GM18868 (cell line): ENCODE data around the gene ANO8.

ENCODE experiments used
- ATAC-seq: cut with Tn5 transposase; IDR thresholded peaks from one replicate; pipeline ENCODE4 v1.9.1; 2021; ENCODE audit warnings: mild to moderate bottlenecking, moderate library complexity; ENCODE audit not compliant: unreplicated experiment

Gene ANO8

DNA sequence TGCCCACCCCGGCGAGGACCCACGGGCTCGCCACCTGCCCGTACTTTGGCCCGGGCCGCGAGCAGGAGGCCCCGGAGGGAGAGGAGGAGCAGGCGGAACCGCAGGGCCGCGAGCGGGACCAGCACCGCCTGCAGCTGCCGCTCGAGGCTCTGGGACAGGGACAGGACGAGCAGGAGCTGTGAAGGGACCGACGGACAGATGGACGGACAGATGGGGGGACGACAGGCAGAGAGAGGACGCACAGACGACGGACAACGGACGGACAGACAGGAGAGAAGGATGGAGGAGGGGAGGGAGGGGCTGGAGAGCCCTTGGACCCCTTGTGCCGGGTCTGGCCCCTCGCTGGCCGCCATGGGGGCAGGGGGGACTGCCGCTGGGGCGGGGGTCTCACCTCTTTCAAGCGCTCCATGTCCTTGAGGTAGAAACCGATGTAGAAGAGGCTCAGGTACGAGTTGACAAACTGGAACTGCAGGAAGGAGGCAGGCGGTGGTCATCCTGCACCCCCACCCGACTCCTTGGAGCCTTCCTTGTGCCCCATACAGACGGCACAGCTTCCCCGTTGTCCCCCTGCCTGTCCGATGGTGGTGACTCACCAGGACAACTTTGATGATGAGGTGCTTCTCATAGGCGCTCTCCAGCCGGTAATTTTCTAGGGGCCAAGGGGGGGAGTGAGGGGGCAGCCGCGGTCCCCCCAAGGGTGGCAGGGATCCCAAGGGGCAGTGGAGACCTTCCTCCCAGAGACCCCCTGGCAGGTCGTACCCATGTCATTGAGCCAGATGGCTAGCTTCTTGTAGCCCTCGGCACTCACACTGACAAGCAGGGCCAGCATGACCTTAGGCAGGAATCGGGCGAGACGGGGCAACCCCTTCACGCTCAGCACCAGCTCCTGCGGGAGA, 5.0 kb downstream of the ANO8 start:
- ATAC-seq = no peak

DNA sequence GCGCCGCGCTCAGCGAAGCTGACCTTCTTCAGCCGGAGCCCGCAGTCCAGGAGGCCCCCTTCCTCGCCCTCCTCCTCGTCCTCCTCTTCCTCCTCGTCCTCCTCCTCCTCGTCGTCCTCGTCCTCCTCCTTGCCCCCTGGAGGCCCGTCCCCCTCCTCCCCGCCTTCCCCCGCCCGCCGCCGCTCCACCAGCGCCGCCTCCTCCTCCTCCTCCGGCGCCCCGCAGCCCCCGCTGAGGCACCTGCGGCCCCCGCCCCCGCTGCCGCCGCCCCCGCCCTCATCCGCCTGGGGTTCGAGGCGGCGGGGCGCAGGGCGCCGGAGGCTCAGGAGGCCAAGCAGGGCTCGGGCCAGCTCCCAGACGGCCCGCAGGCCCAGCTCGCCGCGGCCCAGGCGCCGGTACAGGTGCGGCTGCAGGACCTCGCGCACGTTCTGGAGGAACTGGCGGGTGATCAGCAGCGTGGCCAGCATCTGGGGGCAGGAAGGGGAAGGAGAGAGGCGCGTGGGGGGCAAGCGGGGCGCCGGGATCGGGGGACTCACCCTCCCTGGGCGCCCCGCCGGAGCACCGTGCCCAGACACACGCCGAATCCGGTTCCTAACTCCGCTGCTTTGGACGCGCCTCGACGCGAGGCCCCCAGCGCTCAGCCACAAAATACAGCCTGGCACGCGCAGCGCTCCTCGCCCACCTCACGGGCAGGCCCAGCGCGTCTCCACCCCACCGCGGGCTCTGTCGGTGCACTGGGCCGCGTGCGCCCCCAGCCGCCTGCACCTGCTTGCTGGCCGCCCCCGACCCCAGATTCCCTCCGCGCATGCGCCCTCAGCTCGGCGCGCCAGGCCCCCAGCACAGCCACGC, 5.9 kb downstream of the ANO8 start:
- ATAC-seq = no peak

DNA sequence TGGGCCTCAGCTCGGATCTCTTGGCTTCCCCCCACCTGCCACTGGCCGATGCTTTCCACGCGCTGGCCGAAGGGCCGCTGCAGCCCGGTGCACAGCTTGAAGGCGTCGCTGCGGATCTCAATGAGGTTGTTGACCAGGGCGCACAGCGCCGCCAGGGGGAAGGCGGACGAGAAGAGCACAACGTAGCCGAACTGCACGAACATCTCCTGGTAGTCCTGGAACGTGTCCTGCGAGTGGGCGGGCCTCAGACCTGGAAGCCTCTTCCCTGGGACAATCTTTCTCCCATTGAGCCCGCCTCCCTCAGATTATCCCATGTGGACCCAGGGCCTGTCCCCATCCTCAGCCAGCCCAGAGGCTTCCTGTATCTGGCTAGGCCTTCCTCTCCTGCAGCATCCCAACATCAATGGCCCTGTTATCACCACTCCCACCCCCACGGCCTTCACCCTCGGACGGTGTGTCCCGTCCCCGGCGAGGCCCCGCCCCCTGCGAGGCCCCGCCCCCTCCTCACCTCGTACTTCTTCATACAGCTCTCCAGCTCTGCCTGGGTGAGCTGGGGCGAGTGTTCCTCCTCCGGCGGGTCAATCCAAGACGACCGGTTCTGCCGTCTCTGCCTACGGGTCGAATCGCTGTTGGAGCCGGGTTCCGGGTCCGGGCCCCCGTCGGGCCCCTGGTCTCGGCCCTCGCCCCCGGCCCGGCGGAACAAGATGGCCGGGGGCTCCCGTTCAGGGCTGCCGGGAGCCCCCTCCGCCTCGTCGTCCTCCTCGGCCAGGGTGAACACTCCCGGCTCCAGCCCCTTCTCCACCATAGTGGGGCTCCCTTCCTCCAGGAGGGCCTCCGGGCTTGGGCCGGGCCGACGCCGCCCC, 6.8 kb downstream of the ANO8 start:
- no peak for ATAC-seq

DNA sequence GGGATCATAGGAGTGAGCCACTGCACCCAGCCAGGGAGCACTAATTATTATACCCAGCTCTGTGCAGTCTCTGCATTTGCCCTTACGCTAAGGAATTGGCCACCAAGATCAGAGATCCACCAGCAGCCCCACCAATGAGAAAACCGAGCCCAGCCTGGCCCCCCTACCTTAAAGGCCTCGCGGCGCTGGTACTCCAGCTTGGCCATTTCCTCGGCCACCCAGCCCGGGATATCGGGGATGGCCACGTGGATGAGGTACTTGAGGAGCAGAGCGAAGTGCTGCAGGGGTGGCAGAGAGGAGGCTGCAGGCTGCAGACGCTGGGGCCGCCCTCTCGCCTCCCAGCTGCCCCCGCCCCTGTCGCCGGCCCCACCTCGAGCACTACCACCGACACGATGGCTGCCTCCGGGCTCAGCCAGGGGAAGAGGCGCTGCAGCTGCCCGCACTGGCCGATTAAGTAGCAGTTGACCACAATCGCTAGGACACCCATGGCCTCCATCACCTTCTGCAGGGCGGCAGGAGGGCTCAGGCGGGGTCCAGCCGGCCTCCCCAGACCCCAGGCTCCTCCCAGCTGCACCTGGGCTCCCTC, 7.5 kb downstream of the ANO8 start:
- no peak for ATAC-seq

DNA sequence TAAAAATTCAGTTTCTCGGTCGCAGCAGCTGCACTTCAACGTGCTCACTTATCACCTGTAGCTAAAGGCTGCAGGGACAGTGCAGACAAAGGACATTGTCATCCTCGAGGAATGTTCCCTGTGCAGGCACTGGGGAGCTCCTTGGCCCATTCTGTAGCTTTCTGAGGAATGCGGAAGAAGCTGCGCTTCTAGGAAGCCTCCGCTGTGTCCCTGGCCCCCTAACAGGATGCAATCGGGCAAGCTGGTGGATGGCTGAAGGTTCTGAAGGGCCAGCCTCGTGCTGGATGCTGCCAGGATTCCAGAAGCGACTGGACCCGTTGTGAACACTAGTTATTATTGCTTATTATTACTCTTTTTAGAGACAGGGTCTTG, 8.1 kb downstream of the ANO8 start:
- no peak for ATAC-seq

DNA sequence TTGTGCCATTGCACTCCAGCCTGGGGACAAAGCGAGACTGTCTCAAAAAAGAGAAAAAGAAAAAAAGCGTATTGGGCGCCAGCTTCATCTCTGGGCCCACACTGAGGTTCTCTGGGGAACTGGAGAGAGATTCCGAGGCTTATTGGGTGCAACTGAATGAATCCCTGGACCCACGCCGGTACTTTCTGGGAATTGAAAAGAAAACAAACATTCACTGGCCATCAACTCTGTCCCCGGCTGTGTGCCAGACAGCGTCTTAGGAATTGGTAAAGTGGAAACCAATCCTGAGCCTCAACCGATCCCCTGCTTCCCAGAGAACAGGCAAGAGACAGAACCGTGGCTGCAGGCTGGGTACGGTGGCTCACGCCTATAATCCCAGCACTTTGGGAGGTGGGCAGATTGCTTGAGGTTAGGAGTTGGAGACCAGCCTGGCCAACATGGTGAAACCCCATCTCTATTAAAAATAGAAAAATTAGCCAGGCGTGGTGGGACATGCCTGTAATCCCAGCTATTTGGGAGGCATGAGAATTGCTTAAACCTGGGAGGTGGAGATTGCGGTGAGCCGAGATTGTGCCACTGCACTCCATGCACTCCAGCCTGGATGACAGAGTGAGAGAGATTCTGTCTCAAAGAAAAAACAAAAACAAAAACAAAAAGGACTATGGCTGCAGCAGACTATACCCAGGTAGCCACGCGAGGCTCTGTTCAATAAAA, 8.6 kb downstream of the ANO8 start:
- no peak for ATAC-seq

DNA sequence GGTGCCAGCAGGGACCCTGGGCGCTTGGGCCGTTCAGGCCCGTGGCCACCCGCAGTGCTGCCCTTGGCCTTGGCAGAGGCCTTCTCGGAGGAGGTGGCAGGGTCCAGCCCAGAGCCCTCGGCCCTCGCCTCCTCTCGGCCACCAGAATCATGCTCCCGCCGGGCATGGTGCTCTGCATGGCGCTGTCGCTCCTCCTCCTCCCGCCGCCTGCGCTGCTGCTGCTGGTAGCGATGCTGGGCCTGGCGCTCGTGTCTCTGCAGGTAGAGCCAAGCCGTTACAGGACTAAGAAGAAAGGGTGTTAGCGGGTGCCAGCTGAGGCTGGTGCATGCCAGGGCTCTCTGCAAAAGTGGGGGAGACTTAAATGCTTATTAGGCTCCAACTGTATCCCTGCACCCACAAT, 9.5 kb downstream of the ANO8 start:
- no peak for ATAC-seq

DNA sequence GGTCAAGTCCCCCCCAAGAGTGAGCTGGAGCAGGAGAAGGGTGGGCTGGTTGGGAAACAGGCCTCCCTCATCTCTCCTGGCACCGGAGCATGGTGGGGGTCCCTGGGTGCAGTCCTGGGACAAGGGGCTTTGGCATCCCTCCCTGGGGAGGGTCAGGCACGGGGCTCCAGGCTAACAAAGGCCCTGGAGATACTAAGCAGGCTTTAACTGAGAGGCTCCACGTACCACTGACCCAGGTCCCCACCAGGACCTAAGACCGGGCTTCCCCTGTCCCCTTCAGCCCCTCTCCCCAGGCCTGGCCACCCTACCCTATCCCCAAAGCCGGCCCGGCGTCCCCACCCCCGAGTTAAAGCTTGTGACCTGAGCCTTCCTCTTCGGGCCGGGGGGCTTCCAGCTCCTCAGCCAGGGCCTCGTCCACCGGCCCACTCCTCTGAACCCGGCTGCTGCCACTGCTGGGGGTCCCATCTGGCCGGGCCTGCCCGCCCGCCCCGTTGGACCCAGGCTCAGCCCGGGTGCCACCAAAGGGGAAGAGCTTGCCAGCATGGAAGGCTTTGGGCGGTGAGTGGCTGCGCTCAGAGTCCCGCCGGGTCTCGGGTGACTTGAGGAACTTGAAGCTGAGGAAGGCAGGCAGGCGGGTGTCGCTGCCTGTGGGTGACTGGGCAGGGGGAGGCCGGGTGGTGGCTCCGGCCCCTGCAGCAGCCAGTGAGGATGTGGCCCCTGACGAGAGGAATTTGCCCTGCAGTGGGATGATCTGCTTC, 10.1 kb downstream of the ANO8 start:
- no peak for ATAC-seq

DNA sequence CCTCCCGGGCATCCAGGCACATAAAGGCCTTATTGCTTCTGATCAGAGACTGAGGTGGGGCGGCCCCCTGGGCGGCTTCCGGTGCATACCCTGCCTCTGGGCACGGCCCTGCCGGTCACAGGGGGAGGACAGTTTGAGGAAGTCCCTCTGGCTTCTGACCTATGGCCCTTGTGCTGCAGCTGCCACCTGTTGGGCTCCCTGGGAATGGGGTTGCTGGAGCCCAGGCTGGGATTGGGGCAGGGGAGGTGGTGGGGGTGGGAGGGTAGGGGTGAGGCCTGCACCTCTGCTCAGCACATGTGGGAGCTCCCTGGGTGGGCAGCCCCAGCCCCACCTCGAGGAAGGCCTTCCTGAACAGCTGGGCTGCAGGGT, 10.7 kb downstream of the ANO8 start:
- ATAC-seq = no peak

DNA sequence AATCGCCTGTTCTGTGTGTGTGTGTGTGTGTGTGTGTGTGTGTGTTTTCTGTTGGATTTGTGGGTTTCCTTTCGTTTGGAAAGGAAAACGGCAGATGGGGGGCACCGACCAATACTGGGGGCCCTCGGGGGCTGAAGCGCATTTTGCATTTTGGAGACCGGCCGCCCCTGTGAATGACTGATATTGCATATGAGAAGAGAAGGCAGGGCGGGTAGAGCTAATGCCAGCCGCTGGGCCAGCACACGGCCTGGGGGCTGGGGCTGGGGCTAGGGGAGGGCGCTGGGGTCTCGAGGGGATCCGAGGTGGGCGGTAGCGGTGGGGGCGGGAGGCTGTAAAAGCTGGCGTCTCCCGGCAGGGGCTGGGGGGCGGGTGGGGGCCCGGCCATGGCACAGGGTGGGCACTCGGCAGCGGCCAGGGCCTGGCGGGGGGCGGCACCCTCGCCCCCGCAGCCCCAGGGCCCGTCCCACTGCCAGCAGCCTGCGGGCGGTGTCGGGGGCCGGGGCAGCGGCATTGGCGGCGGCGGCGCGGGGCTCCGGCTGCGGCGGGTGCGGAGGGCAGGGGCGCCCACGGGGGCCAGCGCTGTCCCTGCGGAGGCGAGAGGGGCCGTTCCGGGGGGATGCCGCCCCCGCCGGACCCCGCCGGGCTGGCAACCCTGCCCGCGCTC, 11.2 kb downstream of the ANO8 start:
- ATAC-seq = no peak

DNA sequence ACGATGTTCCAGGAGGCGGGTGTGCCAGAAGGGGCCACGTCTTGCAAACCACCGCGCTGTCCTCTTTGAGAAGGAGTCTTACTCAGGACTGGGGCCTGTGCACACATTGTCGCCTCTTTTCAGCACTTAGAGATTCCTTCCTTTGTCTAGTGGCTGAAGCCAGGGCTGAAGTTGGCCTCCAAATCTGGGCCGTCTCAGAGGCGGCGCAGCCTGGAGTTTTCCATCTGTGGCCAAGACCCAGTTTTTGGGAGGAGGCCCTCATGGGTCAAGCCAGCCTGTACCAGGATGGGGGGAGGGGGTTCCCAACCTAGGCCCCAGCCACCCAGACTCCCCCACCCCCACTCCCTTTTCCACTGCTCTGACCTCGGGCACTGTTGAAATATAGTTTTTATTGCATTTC, 11.8 kb downstream of the ANO8 start:
- no peak for ATAC-seq

DNA sequence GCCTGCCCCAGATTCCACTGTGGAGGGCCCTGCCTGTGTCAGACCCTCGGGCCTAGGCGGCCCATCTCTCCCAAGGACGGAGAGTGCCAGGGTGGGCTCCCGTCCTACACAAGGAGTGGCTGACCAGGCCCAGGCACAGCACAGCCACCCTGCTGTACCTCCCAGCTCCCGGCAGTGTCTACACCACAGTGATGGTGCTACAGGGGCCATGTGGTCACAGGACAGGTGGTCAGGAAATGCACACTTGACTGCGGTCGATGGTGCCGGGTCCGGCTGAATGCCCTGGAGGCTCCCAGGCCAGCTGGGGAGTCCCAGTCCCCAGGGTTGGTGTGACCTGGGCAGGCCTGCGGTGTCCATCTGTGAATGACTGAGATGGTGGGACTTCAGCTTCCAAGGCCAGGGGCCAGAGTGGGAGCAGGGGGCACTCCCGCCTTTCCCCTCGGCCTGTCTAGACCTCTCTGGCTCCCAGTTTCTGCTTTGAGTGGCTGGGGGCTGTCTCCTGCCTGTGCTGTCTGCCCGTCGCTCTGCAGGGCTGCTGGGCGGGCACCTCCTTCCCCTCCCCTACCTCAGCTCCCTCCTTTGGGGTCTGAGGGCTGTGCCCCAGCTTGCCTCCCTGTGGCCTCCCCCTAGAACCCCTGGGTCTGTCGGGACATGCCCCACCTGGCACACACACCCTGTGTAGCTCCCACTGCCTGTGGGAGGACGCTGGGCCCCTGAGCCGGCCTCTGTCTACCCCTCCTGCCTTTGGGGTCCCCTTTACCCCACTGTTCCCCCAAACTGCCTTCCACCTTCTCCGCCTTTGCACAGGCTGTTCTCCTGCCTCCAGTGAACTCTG, 12.8 kb downstream of the ANO8 start:
- no peak for ATAC-seq

DNA sequence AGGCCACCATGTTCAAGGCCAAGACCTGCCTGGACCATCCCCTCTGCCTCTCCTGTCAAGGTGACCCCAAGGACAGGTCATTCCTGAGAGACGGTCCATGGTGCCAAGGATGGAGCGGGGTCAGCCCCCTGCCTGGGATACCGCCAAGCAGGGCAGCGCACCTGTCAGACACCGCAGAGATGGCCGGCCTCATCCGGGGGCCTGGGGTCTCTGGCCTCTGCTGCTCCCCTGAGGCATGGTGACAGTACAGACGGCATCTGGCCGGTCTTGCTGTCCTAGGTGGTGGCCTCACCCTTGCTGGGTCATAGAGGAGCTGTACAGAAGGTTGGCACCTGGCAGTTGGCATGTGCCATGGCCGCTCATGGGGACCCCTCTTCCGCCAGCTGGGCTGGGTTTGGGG, 14.2 kb downstream of the ANO8 start:
- no peak for ATAC-seq

DNA sequence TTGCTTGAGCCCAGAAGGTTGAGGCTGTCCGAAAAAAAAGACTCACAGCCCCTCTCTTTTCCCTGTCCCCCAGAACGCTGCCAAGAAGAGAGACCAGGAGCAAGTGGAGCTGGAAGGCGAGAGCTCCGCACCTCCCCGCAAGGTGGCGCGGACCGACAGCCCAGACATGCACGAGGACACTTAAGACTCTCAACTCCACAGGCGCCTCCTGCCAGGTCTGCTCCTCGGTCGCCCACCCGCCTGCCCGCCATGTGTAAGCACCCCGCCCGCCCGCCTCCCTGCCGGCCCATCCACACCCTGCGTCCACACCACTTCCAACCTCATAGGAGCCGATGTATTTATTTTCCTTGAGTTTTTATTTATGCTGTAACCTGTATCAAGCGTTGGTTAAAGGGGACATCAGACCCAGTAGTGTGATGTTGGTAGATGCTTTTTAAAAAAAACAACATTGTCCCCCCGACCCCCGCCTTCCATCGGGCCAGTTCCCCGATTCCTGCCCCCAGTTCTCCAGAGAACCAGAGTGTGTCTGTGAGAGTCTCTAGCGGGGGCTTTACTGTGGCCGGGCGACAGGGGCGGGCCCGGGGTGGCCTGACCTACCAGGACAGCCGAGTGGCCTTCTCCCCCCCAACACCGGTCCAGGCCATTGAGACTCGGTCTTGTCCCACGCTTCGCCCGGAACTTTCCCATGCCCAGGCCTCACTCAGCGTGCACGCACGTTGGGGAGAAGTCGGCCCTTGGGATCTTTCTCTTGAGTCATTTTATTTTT, 15.0 kb downstream of the ANO8 start:
- no peak for ATAC-seq

DNA sequence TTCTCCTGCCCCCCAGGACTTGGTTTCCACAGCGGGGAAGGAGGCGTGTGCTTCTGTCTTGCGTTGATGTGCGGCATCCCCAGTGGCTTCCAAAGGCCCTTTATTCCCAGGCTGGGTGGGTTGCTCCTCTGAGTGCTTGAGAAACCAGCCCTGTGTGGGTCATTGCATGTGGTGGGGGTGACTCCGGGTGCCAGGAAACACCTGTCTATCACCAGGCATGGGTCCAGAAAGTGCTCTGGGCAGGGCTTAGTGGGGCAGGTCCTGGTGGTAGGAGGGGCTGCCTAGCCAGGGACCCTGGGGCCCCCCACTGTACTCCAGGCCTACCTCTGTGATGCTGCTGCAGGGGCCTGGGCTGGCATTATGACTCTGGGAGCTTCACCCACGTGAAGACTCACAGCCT, 15.7 kb downstream of the ANO8 start:
- no peak for ATAC-seq

DNA sequence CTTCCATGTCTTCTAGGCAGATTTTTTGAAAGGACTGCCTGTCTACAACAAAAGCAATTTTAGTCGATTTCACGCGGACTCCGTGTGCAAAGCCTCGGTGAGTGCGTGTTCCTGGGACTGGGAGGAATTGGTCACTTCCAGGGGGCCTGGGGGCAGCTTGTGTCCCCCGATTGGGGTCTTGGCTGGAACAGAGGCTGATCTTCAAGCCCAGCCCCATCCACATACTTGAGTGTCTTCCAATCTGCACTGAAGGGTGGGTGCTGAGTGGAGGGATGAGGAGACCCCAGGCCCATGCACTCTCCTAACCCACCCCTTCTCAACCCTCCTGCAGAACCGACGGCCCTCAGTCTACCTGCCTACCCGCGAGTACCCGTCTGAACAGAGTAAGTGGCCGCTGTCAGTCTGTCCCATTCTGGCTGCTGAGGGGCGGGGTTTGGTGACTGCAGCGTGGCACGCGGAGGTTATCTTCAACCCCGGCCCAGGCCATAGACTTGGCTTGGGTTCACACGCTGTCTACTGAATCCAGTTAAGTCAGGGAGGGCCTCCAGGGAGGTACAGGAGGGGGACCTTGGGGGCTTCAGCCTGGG, 20.6 kb downstream of the ANO8 start:
- ATAC-seq = no peak
